Liver (tissue), 9 donors: ENCODE results near the gene SLC2A1. TPM values are rescaled to one million over a fixed set of nuclear protein-coding genes. Genes with fewer than 3 reads are reported as not detected.

Experiments
- DNase-seq: peaks from one replicate; pipeline ENCODE4 v3.0.0-alpha.2; 2017; ENCODE audit warnings: low spot score
- H3K27ac ChIP-seq, 2 donors: one replicate each; pipeline ENCODE4 v1.7.0; 2013; ENCODE audit warnings: inconsistent platforms in 2 of 2, low read length in 2 of 2, control low read depth in 1 of 2, low read depth in 1 of 2, mild to moderate bottlenecking in 1 of 2
- H3K27me3 ChIP-seq, 4 donors: one replicate each; pipeline versions ENCODE4 v1.6.1 to v1.7.0; 2013; ENCODE audit warnings: low read length in 3 of 4, inconsistent platforms in 1 of 4, mild to moderate bottlenecking in 1 of 4, moderate library complexity in 1 of 4; ENCODE audit not compliant: control insufficient read depth in 4 of 4, insufficient read depth in 4 of 4
- H3K36me3 ChIP-seq, 4 donors: one replicate each; pipeline versions ENCODE4 v1.6.1 to v1.7.0; 2013; ENCODE audit warnings: low read length in 3 of 4, mild to moderate bottlenecking in 3 of 4, low read depth in 1 of 4, moderate library complexity in 1 of 4; ENCODE audit not compliant: control insufficient read depth in 4 of 4, insufficient read depth in 3 of 4
- H3K4me1 ChIP-seq, 4 donors: one replicate each; pipeline versions ENCODE4 v1.6.1 to v1.7.0; 2013; ENCODE audit warnings: low read length in 3 of 4, mild to moderate bottlenecking in 3 of 4, moderate library complexity in 1 of 4; ENCODE audit not compliant: control insufficient read depth in 4 of 4, insufficient read depth in 4 of 4
- H3K4me3 ChIP-seq, 3 donors: one replicate each; pipeline versions ENCODE4 v1.6.1 to v1.7.0; 2013; ENCODE audit warnings: low read length in 3 of 3, control low read depth in 1 of 3, low read depth in 1 of 3, mild to moderate bottlenecking in 1 of 3
- H3K9ac ChIP-seq, 2 donors: one replicate each; pipeline ENCODE4 v1.7.0; 2013; ENCODE audit warnings: low read length in 2 of 2, mild to moderate bottlenecking in 2 of 2, moderate library complexity in 2 of 2, control low read depth in 1 of 2, low read depth in 1 of 2
- H3K9me3 ChIP-seq, 4 donors: one replicate each; pipeline versions ENCODE4 v1.6.1 to v1.7.0; 2013; ENCODE audit warnings: low read length in 3 of 4; ENCODE audit not compliant: control insufficient read depth in 4 of 4
- ATF3 ChIP-seq: IDR thresholded peaks from 2 replicates; pipeline ENCODE4 v1.6.1; 2016; ENCODE audit warnings: antibody characterized with exemption
- EGR1 ChIP-seq, 2 donors: IDR thresholded peaks; 2 replicates each; pipeline ENCODE4 v1.6.1; 2016 to 2018; ENCODE audit warnings: antibody characterized with exemption in 2 of 2, low read depth in 2 of 2
- FOXA1 ChIP-seq: IDR thresholded peaks from 2 replicates; pipeline ENCODE4 v1.6.1; 2016; ENCODE audit warnings: antibody characterized with exemption
- GABPA ChIP-seq, 2 donors: IDR thresholded peaks in 1 of 2; conservative IDR thresholded peaks in 1 of 2; 2 replicates each; pipeline ENCODE4 v1.6.1; 2016; ENCODE audit warnings: antibody characterized with exemption in 2 of 2, mild to moderate bottlenecking in 1 of 2, moderate library complexity in 1 of 2
- HNF4A ChIP-seq, 2 donors: conservative IDR thresholded peaks; 2 replicates each; pipeline ENCODE4 v1.6.1; 2016; ENCODE audit warnings: antibody characterized with exemption in 2 of 2, mild to moderate bottlenecking in 2 of 2
- HNF4G ChIP-seq: IDR thresholded peaks from 2 replicates; pipeline ENCODE4 v1.6.1; 2016; ENCODE audit warnings: antibody characterized with exemption
- JUND ChIP-seq, 2 donors: IDR thresholded peaks; 2 replicates each; pipeline ENCODE4 v1.6.1; 2016; ENCODE audit warnings: antibody characterized with exemption in 2 of 2
- MAX ChIP-seq: IDR thresholded peaks from 2 replicates; pipeline ENCODE4 v1.6.1; 2016; ENCODE audit warnings: antibody characterized with exemption
- NR2F2 ChIP-seq: IDR thresholded peaks from 2 replicates; pipeline ENCODE4 v1.6.1; 2016; ENCODE audit warnings: antibody characterized with exemption
- RAD21 ChIP-seq, 2 donors: IDR thresholded peaks; 2 replicates each; pipeline ENCODE4 v1.6.1; 2016; ENCODE audit warnings: antibody characterized with exemption in 2 of 2, mild to moderate bottlenecking in 2 of 2
- RXRA ChIP-seq, 2 donors: IDR thresholded peaks; 2 replicates each; pipeline ENCODE4 v1.6.1; 2017 to 2018; ENCODE audit warnings: antibody characterized with exemption in 2 of 2, mild to moderate bottlenecking in 1 of 2
- SP1 ChIP-seq: IDR thresholded peaks from 2 replicates; pipeline ENCODE4 v1.6.1; 2018; ENCODE audit warnings: antibody characterized with exemption, mild to moderate bottlenecking
- YY1 ChIP-seq: IDR thresholded peaks from 2 replicates; pipeline ENCODE4 v1.6.1; 2016; ENCODE audit warnings: antibody characterized with exemption, mild to moderate bottlenecking
- ZBTB33 ChIP-seq: IDR thresholded peaks from 2 replicates; pipeline ENCODE4 v1.6.1; 2016; ENCODE audit warnings: antibody characterized with exemption
- WGBS: extraction: QIAGEN DNeasy Blood & Tissue Kit; methylation state at CpG from one replicate; pipeline ENCODE4 v1.1.7; 2013; 5-methylcytosine and 5-hydroxymethylcytosine counted together
- polyA plus RNA-seq, 2 donors: library from polyadenylated mRNA; stranded (reverse) in 1 of 2; unstranded in 1 of 2; fragments of 200-250 nt in 1 of 2; fragments of >200 nt in 1 of 2; fragmentation: Nextera tagmentation in 1 of 2; extraction: Ambion mirVana in 1 of 2; gene quantifications; one replicate each; pipeline versions ENCODE4 v1.2.1 to v1.2.3, GENCODE V29; 2013 to 2015
- total RNA-seq, 2 donors: library from RNA; depleted of rRNA; stranded (reverse); fragments of >200 nt; gene quantifications; one replicate each; pipeline ENCODE4 v1.2.3, GENCODE V29; 2014
- donor health status: healthy.
- donor health status: healthy.
- donor health status: healthy.
- donor health status: healthy.
- donor health status: healthy.

The SLC2A1 gene
- total and polyA plus RNA-seq, 4 donors = 1.1 to 675 (median 3.0) TPM

- peak; percentile 49 for DNase-seq
- Histone ChIP-seq H3K4me1 (peaks cover 0 to 3% (median under 1%) of the 10 kb centered on the region in 4 donors), H3K9me3 (no peaks in the 10 kb centered on the region), H3K4me3 (peak overlapping the region in 2 of 3 donors; percentile 37 to 62), H3K27ac (peak overlapping the region; percentile 22 to 83), H3K36me3 (peaks cover 0 to 6% (median 1%) of the 10 kb centered on the region in 4 donors), H3K27me3 (no peaks in the 10 kb centered on the region), H3K9ac (no peak overlapping the region)
- WGBS = 28% methylated on average over 19 of the region's 19 CpGs
- TF ChIP-seq MAX = no peak
- no peak for TF ChIP-seq HNF4G
Observed at GRCh38 chr1:42924851-42925760, 33.6 kb downstream of the SLC2A1 start.

- 4% methylated on average over 62 of the region's 62 CpGs for WGBS
- peak overlapping the region; percentile 13 to 44 for H3K9ac ChIP-seq
- H3K9me3 ChIP-seq = no peaks in the 10 kb centered on the region
- peak; percentile 95 for DNase-seq
- peaks cover 0 to 6% (median 1%) of the 10 kb centered on the region in 4 donors for H3K36me3 ChIP-seq
- H3K27me3 ChIP-seq = no peaks in the 10 kb centered on the region
- H3K4me1 ChIP-seq = peaks cover 0 to 3% (median under 1%) of the 10 kb centered on the region in 4 donors
- peak overlapping the region; percentile 22 to 83 for H3K27ac ChIP-seq
- H3K4me3 ChIP-seq = peak overlapping the region; percentile 43 to 70 (median 62)
- TF ChIP-seq EGR1 (IDR thresholded peaks at IDR 0.05; ENCODE audit: low read depth in 2 of 2) (no peak), GABPA (IDR thresholded peaks at IDR 0.05 in 1 of 2, conservative IDR thresholded peaks at IDR 0.05 in 1 of 2) (no peak), YY1 (peak; percentile 89), SP1 (peak; percentile 63), RAD21 (IDR thresholded peaks at IDR 0.05) (peak in 1 of 2 donors; percentile 12)
Observed at GRCh38 chr1:42924082-42924850, 34.4 kb downstream of the SLC2A1 start.

- Histone ChIP-seq H3K27me3 (no peaks in the 10 kb centered on the region), H3K9me3 (no peaks in the 10 kb centered on the region), H3K36me3 (peaks cover 0 to 6% (median 1%) of the 10 kb centered on the region in 4 donors), H3K27ac (peak overlapping the region in 1 of 2 donors; percentile 83), H3K4me3 (peak overlapping the region; percentile 43 to 70 (median 62)), H3K9ac (peak overlapping the region in 1 of 2 donors; percentile 44), H3K4me1 (peaks cover 0 to 3% (median under 1%) of the 10 kb centered on the region in 4 donors)
- TF ChIP-seq JUND (IDR thresholded peaks at IDR 0.05) (no peak), RXRA (IDR thresholded peaks at IDR 0.05) (no peak), FOXA1 (no peak), ZBTB33 (no peak), NR2F2 (no peak), HNF4G (no peak), GABPA (IDR thresholded peaks at IDR 0.05 in 1 of 2, conservative IDR thresholded peaks at IDR 0.05 in 1 of 2) (no peak), HNF4A (conservative IDR thresholded peaks at IDR 0.05) (no peak), ATF3 (no peak), MAX (no peak), RAD21 (IDR thresholded peaks at IDR 0.05) (no peak)
- DNase-seq = peak; percentile 45
- WGBS = 17% methylated on average over 14 of the region's 14 CpGs
Observed at GRCh38 chr1:42923367-42924081, 35.1 kb downstream of the SLC2A1 start.
